ENCODE data around the gene CORO6.

The CORO6 gene

GRCh38 chr17:29591737-29592608, 30.7 kb downstream of the CORO6 start:
- DNase-seq (ENCODE audit: low read depth, low spot score), result no peak

GRCh38 chr17:29591146-29591736, 31.5 kb downstream of the CORO6 start:
- DNase-seq (ENCODE audit: low read depth, low spot score), result no peak

DNA sequence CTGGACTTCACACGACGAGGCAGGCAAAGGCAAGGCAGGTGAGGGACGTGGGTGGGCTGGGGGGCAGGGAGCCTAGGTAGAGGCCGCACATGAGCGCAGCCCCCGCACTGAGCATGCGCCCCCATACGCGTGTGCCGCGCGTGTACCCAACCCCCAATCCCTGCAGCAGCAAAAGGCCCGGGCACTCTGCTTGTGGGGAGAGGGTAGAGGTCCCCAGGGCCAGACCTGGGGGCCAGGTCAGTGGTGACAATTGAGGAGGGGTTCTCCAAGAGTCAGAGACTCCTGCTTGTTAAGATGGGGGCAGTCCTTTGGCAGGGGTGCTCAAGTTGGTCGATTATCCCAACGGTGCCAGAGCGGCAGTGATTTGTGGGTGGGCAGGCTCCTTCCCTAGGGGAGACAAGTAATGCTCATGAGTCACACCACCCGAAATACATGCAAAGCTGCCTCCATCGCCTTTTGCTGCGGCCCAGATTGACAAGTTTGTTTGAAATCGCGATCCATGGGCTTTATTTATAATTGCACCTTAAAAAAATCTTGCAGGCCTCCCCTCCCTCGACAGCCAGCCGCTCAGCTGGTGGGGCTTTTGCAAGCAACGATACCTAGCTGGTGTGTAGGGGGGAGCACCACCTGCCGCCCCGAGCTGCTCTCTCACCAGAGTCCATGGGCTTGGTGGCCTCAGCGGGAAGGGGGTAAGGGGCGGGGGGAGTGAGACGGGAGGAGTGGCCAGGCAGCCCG, 32.1 kb downstream of the CORO6 start:
- DNase-seq (ENCODE audit: low read depth, low spot score), result no peak

DNA sequence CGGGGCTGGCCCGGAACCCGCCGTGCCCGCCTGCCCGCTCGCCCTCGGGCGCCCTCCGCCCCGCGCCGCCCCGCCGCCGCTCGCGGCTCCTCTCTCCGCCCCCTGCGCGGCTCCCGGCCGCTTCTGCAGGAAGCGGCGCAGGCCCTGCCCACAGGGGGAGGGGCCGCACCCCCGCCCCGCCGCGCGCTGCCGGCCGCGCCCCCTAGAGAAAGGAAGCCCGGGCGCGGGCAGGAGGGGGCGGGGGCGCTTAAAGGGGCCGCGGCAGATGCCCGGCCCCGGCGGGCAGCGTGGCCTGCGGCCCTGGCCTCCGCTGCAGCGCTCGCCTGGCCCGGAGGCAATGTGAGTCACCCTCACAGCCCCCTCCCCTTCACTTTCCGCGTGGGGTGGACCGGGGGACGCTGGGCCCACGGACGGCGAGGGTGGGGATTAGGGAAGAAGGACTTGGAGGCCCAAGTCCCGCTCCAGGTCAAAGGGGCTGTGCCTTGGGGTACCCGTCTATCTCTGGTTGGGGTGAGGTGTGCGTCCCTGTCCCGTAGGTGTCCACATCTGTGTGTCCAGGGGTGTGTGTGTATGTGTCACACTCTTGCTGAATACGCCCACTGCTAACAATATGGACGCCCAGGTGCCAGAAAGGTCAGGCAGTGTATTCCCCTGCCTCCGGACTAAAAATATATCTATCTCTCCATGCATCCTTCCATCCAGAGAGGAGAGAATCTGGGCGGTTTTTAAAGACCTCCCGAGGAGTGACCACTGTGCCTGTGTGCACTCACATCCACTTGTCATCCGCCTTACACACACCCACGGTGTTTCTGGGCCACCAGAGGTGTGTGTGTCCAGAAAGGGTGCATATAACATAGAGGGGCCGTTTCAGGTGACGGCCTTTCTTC, 32.9 kb downstream of the CORO6 start, which contains the start of gene GIT1:
GIT1 (minus strand) TSS at position 125 of the 887 bp plus-strand sequence. CDS start 270 bp downstream, outside the sequence.
- no peak for DNase-seq (ENCODE audit: low read depth, low spot score)

DNA sequence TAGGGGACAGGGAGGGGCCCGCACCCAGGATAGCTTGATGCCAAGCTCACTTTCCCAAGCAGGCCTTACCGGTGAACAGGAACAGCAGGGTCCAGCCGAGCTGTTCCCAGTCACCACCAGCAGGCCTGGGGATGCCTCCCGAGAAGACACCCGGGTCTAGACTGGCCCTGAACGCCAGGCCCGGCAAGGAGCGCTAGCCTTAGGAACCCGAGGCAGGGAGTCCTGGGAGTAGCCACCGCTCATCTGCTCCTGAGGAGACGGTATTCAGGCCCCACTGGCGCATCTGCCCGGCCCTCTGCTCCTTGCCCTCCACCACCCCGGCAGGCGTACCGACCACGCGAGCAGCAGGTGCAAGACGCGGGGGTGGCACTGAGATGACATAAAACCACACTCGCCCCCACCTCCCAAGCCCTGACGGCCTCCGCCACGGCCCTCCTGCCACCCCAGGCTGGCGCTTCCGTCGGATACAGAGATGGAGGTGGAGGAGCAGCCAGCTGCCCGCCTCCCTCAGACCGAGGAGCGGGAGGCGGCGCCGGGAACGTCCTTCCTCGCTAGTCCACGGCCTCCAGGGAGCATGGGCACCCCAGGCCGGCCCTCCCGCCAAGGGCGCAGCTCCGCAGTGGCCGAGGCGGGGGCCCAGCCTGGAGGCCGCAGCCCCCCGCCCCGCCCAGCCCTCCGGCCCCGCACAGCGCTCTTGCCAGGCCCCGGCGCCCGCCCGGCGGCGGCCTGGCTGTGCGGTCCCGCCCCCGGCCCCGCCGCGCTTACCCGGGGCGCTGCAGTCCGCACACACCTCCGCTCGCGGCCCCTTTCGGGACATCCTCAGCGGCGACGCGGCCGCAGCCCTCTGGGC, 33.9 kb downstream of the CORO6 start:
- no peak for DNase-seq (ENCODE audit: low read depth, low spot score)

DNA sequence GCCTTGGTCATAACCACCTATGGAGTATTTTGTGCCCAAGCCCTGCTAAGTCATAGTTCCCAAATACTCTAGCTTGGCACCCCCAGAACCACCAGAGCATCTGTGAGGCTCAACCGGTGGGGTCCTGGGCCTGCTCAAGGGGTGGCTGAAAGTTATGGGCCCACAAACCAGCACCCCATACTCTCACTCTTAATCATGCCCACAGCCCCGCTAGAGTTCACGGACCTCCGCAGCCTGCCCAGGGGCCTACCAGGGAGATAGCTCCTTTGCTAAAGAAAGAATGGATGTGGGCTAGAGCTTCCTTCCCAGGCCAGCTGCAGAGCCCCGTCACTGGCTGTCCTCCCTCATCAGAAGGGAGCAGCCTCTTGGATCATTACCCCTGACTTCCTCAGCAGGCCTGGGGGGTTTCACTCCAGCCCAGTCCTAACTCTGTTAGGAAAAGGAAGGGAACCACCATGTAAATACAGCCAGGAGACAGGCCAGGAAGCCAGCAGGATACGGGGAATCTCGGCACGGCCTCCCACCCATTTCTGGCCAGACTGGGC, 34.6 kb downstream of the CORO6 start:
- no peak for DNase-seq (ENCODE audit: low read depth, low spot score)

GRCh38 chr17:29587591-29587990, 35.1 kb downstream of the CORO6 start:
- no peak for DNase-seq (ENCODE audit: low read depth, low spot score)

DNA sequence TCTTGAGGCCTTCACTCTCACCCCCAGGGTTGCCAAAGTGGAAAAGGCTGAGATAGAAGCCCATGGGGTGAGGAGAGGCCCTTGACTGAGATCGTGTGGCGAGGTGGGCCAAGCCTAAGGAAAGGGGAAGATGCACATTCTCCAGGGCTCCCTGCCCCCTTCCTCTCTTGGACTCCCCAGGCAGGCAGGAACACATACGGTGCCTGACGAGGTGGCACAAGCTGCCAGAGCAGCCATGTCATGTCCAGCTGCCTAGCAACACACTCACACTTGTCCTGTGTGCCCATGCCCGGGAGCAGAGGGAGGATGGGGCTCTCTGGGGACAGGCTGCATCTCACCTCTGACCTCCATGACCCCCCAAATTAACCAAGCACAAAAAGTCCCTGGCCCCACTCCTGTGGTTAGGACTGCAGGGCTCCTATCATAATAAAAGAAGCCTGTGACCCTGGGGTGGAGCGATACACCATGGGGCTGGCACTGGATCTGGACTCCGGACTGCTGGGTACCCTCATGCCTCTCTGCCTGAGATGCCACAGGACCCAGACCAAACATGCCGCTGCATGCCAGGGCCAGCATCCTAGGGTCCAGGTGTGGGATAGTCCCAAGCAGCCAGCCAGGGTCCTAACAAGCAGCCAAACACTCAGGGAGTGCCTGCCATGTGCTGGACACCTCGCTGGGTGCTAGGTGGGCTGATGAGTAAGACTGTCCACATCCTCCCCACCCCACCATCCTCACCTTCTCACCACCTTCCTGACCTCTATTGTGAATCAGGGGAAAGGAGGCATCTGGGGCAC, 35.8 kb downstream of the CORO6 start:
- no peak for DNase-seq (ENCODE audit: low read depth, low spot score)

DNA sequence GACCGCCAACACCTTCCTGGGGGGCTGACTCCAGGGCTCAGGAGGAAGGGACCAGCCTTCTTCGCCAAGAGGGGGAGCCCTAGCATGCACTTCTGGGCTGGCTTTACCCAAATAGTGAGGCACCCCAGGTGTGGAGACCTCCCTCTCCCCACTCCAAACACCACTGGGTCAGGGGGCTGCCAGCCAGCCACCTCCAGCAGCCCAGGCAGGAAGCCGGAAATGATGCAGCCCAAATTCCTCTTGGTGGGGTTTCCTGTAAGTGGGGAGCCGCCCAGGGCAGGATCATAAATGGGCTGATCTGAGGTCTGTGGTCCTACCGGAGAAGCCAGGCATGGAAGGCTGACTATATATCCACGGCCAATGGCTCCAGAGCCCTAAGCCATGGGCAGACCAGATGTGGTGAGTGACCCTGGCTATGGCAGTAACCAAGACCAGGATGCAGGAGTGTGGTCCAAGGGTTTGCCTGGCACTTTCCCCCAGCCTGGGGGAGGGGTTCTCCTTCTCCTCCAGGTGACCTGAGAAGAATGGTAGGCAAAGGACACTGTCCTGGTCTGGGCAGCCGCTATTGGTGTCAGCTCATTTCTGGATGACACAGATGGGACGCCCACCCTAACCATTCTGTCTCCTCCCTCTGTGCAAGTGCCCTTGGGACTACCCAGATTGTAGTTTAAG, 37.5 kb downstream of the CORO6 start:
- DNase-seq (ENCODE audit: low read depth, low spot score), result no peak

GRCh38 chr17:29584452-29585079, 38.1 kb downstream of the CORO6 start:
- no peak for DNase-seq (ENCODE audit: low read depth, low spot score)

DNA sequence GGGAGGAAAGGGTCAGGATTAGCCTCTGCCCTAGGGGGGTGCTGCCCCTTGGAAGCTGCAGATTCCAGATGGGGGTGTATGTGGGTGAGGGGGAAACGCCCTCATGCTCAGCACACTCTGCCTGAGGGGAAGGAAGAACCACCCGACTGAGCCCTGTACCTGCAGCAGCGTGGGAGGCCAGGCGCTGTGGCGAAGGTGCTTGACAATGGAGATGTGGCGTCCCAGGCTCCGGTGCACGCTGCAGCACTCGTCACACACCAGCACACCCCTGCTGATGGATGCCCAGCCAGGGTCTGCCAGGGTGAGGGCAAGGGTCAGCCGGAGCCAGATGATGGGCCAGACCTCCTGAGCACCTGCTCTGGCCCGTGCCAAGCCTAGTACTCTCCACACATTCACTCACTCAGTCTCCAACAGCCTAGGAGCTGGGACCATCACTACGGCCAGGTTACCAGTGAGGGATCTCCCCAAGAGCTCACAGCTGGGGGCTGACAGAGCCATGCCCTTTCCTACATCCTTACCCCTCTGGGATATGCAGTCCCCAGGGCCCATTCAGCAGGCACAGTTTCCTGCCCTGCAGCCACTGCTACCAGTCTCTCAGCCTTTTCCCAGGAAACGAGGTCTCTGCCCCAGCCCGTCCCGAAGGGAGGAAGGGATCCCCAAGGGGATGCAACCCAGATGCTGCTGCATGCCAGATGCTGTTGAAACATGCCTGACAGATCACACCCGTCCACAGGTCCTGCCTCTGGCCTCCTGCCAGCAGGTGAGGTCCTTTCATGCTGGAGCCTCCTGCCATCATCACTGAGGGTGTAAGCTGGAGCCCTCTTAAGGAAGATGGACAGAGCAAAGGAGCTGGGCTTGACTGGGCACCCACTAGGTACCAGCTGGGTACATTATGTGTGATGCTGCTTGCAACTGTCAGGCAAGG, 39.1 kb downstream of the CORO6 start:
- DNase-seq (ENCODE audit: low read depth, low spot score), result no peak

- no peak for DNase-seq (ENCODE audit: low read depth, low spot score)
Observed at GRCh38 chr17:29582772-29583171, 39.9 kb downstream of the CORO6 start.

DNA sequence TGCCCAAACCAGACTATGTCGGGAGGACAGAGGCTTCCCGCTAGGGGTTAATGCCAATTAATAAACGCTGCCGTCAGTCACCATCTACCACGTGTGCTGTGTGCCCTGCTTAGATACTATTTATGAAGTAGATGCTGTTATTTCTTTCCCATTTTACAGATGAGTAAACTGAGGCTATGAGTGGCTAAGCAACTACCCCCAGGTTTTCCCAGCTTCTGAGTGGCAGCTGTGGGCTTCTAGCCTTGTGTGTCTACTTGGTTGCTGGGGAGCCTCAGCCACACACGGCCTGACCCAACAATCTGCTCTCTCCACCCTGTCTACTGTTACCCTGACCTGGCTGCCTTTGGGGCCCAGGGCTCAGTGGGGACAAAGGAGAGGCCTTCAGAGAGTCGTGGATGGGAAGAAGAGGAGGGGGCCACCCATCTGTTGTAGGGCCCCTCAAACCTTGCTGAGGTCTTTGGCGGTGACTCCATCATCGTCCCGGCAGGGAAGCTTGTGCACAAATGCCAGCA, 40.4 kb downstream of the CORO6 start:
- no peak for DNase-seq (ENCODE audit: low read depth, low spot score)

- no peak for DNase-seq (ENCODE audit: low read depth, low spot score)
Observed at GRCh38 chr17:29581583-29582253, 41.0 kb downstream of the CORO6 start.

GRCh38 chr17:29579866-29580771, 42.6 kb downstream of the CORO6 start:
- DNase-seq (ENCODE audit: low read depth, low spot score), result no peak
